Measurements from ENCODE around the gene BRMS1L.

DNA sequence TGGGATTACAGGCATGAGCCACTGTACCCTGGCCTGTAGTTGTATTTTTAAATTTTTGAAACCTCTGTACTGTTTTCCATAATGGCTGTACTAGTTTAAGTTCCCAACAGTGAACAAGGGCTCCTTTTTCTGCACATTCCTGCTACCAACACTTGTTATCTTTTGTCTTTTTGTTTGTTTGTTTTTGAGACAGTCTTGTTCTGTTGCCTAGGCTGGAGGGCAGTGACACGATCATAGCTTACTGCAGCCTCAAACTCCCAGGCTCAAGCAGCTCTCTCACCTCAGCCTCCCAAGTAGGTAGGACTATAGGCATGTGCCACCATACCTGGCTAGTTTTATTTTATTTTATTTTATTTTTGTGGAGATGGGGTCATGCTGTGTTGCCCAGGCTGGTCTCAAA lies 23.0 kb downstream of the BRMS1L start:
- no peak for TF ChIP-seq YY1 (IDR thresholded peaks at IDR 0.05; ENCODE audit: insufficient read depth, insufficient read length)
- no peak for TF ChIP-seq ZNF274 (IDR thresholded peaks at IDR 0.05; ENCODE audit: low read depth, low read length)
- no peak for TF ChIP-seq SUZ12 (IDR thresholded peaks at IDR 0.05; ENCODE audit: extremely low read depth, insufficient read depth, insufficient read length)

All from NT2/D1 (cell line).